Mesenchymal stem cell (in vitro differentiated cells and primary cell): ENCODE data around the gene UNC13B.
A peak's percentile ranks its signal among the peaks of the same experiment; 100 is the strongest.

Experiments
- DNase-seq: peaks from one replicate; pipeline ENCODE4 v3.0.0-alpha.2; 2013
- H2AFZ ChIP-seq: one replicate; pipeline ENCODE4 v1.6.1; 2013; ENCODE audit warnings: low read depth, mild to moderate bottlenecking, control low read depth, inconsistent platforms, low read length, moderate library complexity
- H2AK5ac ChIP-seq: 2 replicates; pipeline ENCODE4 v1.6.1; 2013; ENCODE audit warnings: low read length, moderate library complexity, mild to moderate bottlenecking, inconsistent platforms; ENCODE audit not compliant: severe bottlenecking
- H2BK120ac ChIP-seq: one replicate; pipeline ENCODE4 v1.6.1; 2013; ENCODE audit warnings: low read depth, mild to moderate bottlenecking, inconsistent platforms, low read length, moderate library complexity
- H2BK12ac ChIP-seq, 2 experiments: one replicate each; pipeline ENCODE4 v1.6.1; 2013; ENCODE audit warnings: inconsistent platforms in 2 of 2, low read length in 2 of 2, mild to moderate bottlenecking in 2 of 2, moderate library complexity in 2 of 2, control low read depth in 1 of 2
- H2BK15ac ChIP-seq: one replicate; pipeline ENCODE4 v1.6.1; 2013; ENCODE audit warnings: mild to moderate bottlenecking, low read depth, inconsistent platforms; ENCODE audit not compliant: poor library complexity, severe bottlenecking
- H2BK5ac ChIP-seq: 2 replicates; pipeline ENCODE4 v1.6.1; 2013; ENCODE audit warnings: low read depth, mild to moderate bottlenecking, low read length, control low read depth, inconsistent platforms; ENCODE audit not compliant: poor library complexity, severe bottlenecking
- H3K14ac ChIP-seq, 2 experiments: one replicate each; pipeline ENCODE4 v1.6.1; 2013; ENCODE audit warnings: inconsistent platforms in 2 of 2, low read length in 2 of 2, control low read depth in 1 of 2, mild to moderate bottlenecking in 1 of 2, moderate library complexity in 1 of 2
- H3K18ac ChIP-seq, 2 experiments: one replicate each; pipeline ENCODE4 v1.6.1; 2013; ENCODE audit warnings: inconsistent platforms in 2 of 2, low read length in 2 of 2, control low read depth in 1 of 2, low read depth in 1 of 2, mild to moderate bottlenecking in 1 of 2
- H3K23ac ChIP-seq, 2 experiments: one replicate each; pipeline ENCODE4 v1.6.1; 2013; ENCODE audit warnings: inconsistent platforms in 2 of 2, low read length in 2 of 2, mild to moderate bottlenecking in 2 of 2, moderate library complexity in 2 of 2, control low read depth in 1 of 2
- H3K27ac ChIP-seq: 2 replicates; pipeline ENCODE4 v1.5.1; 2013; ENCODE audit warnings: mild to moderate bottlenecking, moderate library complexity, low read length, control low read depth, inconsistent platforms; ENCODE audit not compliant: poor library complexity, severe bottlenecking
- H3K27me3 ChIP-seq, 2 experiments: 2 replicates each; pipeline versions ENCODE4 v1.6.1 to v1.7.0; 2013; ENCODE audit warnings: low read length in 2 of 2, mild to moderate bottlenecking in 2 of 2, moderate library complexity in 2 of 2, control low read depth in 1 of 2, inconsistent platforms in 1 of 2; ENCODE audit not compliant: control insufficient read depth in 1 of 2, insufficient read depth in 1 of 2
- H3K36me3 ChIP-seq, 2 experiments: 2 replicates each; pipeline versions ENCODE4 v1.6.1 to v1.7.0; 2013; ENCODE audit warnings: low read length in 2 of 2, control low read depth in 1 of 2, inconsistent platforms in 1 of 2, low read depth in 1 of 2, mild to moderate bottlenecking in 1 of 2; ENCODE audit not compliant: insufficient read depth in 2 of 2, control insufficient read depth in 1 of 2
- H3K4ac ChIP-seq, 2 experiments: one replicate each; pipeline ENCODE4 v1.6.1; 2013; ENCODE audit warnings: inconsistent platforms in 2 of 2, low read length in 2 of 2, mild to moderate bottlenecking in 2 of 2, moderate library complexity in 2 of 2, control low read depth in 1 of 2, low read depth in 1 of 2
- H3K4me1 ChIP-seq: 2 replicates; pipeline ENCODE4 v1.6.1; 2013; ENCODE audit warnings: low read depth, low read length, control low read depth; ENCODE audit not compliant: control insufficient read depth, insufficient read depth
- H3K4me2 ChIP-seq: 2 replicates; pipeline ENCODE4 v1.6.1; 2013; ENCODE audit warnings: low read length, mild to moderate bottlenecking, inconsistent platforms; ENCODE audit not compliant: poor library complexity, severe bottlenecking
- H3K4me3 ChIP-seq, 2 experiments: 2 replicates each; pipeline versions ENCODE4 v1.5.1 to v1.7.0; 2013; ENCODE audit warnings: low read length in 2 of 2, mild to moderate bottlenecking in 2 of 2, control low read depth in 1 of 2, low read depth in 1 of 2; ENCODE audit not compliant: insufficient read depth in 1 of 2
- H3K79me1 ChIP-seq: replicated peaks from 2 replicates; pipeline ENCODE4 v1.6.1; 2013; ENCODE audit warnings: mild to moderate bottlenecking, control low read depth, low read length, inconsistent platforms; ENCODE audit not compliant: poor library complexity, severe bottlenecking
- H3K9ac ChIP-seq: 2 replicates; pipeline ENCODE4 v1.7.0; 2013; ENCODE audit warnings: mild to moderate bottlenecking, low read length, moderate library complexity
- H3K9me3 ChIP-seq: 2 replicates; pipeline ENCODE4 v1.7.0; 2013; ENCODE audit warnings: mild to moderate bottlenecking, low read length; ENCODE audit not compliant: control insufficient read depth
- H4K8ac ChIP-seq: one replicate; pipeline ENCODE4 v1.6.1; 2013; ENCODE audit warnings: inconsistent platforms, mild to moderate bottlenecking, low read length, moderate library complexity
- H4K91ac ChIP-seq: one replicate; pipeline ENCODE4 v1.6.1; 2013; ENCODE audit warnings: mild to moderate bottlenecking, low read length, inconsistent platforms
- WGBS: methylation state at CpG from one replicate; pipeline ENCODE4 v1.1.7; 2013; ENCODE audit warnings: mixed read lengths; 5-methylcytosine and 5-hydroxymethylcytosine counted together

UNC13B gene

DNA sequence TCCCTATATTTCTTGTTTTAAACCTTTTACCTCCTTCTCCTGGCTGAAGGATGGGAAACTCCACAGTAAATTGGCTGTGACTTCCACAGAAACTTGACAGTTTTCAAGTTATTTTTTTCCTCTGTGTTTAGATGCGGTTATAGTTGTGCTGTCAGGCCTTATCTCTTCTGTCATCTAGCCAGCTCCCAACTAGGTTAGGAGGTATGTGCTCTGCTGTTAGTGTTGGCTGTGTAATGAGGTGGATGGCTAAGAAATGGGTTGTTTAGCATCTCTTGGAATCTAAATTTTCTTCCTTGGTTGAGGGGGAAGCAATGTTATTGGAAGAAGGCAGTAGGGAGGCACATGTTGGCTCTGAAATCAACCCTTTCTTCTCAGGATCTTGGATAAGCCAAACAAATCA is 178.2 kb downstream of the UNC13B start:
- peaks cover 4% of the 10 kb centered on the region for H3K4me1 ChIP-seq

DNA sequence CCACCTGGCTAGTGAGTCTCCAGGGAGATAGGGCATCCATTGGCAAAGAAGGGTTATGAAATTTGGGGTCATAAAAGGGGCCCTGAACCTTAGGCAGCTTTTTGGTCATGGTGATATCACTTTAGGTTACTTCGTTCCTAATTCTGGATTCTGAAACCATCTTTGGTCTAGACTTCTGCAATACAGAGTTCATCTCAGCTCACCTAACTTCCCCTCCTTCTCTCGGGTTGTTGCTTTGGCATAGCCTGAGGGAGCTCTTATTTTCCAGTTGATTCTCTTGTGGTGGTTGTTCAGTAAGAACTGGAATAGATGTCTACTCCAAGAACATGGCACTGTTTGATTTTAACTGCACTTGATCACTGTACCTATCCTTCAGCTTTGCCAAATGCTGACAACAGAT is 179.2 kb downstream of the UNC13B start:
- WGBS = 100% methylated on average over 1 of the region's 2 CpGs
- no peak overlapping the region for H2BK15ac ChIP-seq

More for the DNA sequence above, 178.2 kb downstream of the UNC13B start:
- Histone ChIP-seq H3K9ac (no peak overlapping the region), H2BK120ac (no peak overlapping the region), H2BK15ac (no peak overlapping the region), H3K14ac (no peak overlapping the region), H3K23ac (no peak overlapping the region), H4K8ac (no peak overlapping the region), H3K4me3 (no peak overlapping the region), H4K91ac (no peak overlapping the region), H2AFZ (no peak overlapping the region), H2BK5ac (no peak overlapping the region), H3K4me2 (no peak overlapping the region), H3K18ac (no peak overlapping the region), H3K9me3 (no peaks in the 10 kb centered on the region), H3K27ac (no peak overlapping the region), H3K79me1 (no peaks in the 10 kb centered on the region), H3K27me3 (no peaks in the 10 kb centered on the region), H3K36me3 (peaks cover 0 to 3% of the 10 kb centered on the region in 2 experiments), H3K4ac (no peak overlapping the region), H2AK5ac (no peak overlapping the region), H2BK12ac (no peak overlapping the region)
- WGBS = 100% methylated on average over 1 of the region's 1 CpG
- DNase-seq = no peak

DNA sequence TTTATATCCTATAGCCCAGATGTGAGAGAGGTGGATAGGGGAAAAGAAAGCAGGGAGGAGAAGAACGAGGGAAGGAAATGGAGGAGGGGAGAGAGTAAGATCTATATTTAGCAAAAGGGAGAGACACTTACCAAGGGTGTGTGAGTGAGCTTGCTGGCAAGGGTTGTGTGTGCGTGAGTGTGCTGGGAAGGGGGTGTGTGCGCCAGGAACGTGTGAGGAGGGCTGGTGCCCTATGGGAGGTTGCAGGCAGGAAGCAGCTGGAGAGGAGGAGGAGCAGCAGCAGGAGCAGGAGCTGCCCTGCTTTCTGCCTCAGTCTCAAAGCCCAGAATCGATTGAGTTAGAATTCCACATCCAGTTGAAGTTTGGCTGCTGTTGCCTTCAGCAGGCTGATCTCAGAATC is 179.8 kb downstream of the UNC13B start:
- Histone ChIP-seq H3K14ac (no peak overlapping the region), H3K9ac (peak overlapping the region; percentile 84), H2BK5ac (no peak overlapping the region), H3K79me1 (no peaks in the 10 kb centered on the region), H2AFZ (no peak overlapping the region), H4K91ac (no peak overlapping the region), H3K4me2 (peak overlapping the region; percentile 36), H3K4me3 (peak overlapping the region in 1 of 2 experiments; percentile 75), H2BK15ac (no peak overlapping the region), H2BK120ac (no peak overlapping the region), H3K4ac (peak overlapping the region in 1 of 2 experiments; percentile 20), H3K27me3 (no peaks in the 10 kb centered on the region), H3K27ac (no peak overlapping the region), H3K23ac (no peak overlapping the region), H2BK12ac (no peak overlapping the region), H3K36me3 (peaks cover 0 to 3% of the 10 kb centered on the region in 2 experiments), H3K18ac (no peak overlapping the region), H3K4me1 (peaks cover 4% of the 10 kb centered on the region), H3K9me3 (no peaks in the 10 kb centered on the region), H2AK5ac (no peak overlapping the region), H4K8ac (peak overlapping the region; percentile 45)
- DNase-seq = peak; percentile 61
- WGBS = 14% methylated on average over 5 of the region's 5 CpGs

More for the DNA sequence above, 179.2 kb downstream of the UNC13B start:
- Histone ChIP-seq H3K4ac (no peak overlapping the region), H3K9me3 (no peaks in the 10 kb centered on the region), H3K4me1 (peaks cover 4% of the 10 kb centered on the region), H4K8ac (no peak overlapping the region), H3K79me1 (no peaks in the 10 kb centered on the region), H3K27me3 (no peaks in the 10 kb centered on the region), H4K91ac (no peak overlapping the region), H3K9ac (peak overlapping the region; percentile 84), H3K18ac (no peak overlapping the region), H3K27ac (no peak overlapping the region), H2AK5ac (no peak overlapping the region), H2AFZ (no peak overlapping the region), H3K23ac (no peak overlapping the region), H3K36me3 (peaks cover 0 to 3% of the 10 kb centered on the region in 2 experiments), H3K4me3 (peak overlapping the region in 1 of 2 experiments; percentile 75), H3K14ac (no peak overlapping the region), H2BK120ac (no peak overlapping the region), H3K4me2 (no peak overlapping the region), H2BK12ac (no peak overlapping the region), H2BK5ac (no peak overlapping the region)
- no peak for DNase-seq

DNA sequence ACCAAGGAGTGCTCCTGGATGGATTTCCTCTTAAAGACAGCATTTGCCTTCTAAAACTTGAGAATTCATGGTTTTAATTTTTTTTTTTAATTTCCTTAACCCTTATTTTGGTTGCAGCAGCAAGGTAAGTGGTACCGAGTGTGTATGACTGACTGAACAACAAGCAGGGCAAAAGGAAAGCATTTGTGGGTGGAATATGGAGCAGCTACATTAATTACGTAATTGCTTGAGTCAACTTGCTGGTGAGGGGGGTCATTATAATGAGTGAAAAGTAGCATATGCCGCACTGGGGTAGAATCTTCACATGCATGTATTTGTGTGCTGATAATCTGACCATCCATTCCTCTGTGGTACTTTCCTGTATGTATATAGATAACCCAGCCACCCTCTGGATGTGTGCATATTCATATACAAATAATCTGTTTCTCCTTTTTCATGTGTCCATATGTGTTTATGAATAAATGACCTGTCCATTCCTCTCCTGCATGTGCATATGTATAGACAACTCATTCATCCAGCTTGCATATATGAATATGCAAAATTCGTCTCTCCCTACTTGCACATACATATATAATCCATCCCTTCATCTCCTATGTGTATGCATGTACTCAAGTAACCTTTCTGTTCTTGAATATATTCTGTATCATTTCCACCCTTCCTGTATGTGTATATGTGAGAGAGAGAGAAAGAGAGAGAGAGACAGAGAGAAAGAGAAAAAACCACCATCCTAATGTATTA is 180.6 kb downstream of the UNC13B start:
- H4K8ac ChIP-seq = no peak overlapping the region
- peaks cover 3% of the 10 kb centered on the region in 2 experiments for H3K36me3 ChIP-seq
- H3K4ac ChIP-seq = peak overlapping the region in 1 of 2 experiments; percentile 20
- no peak overlapping the region for H3K27ac ChIP-seq
- no peak overlapping the region for H2BK5ac ChIP-seq
- H3K4me2 ChIP-seq = no peak overlapping the region
- no peaks in the 10 kb centered on the region for H3K79me1 ChIP-seq
- H3K4me1 ChIP-seq = peaks cover 4% of the 10 kb centered on the region
- H3K14ac ChIP-seq = no peak overlapping the region
- H3K27me3 ChIP-seq = no peaks in the 10 kb centered on the region
- H2BK120ac ChIP-seq = no peak overlapping the region
- 93% methylated on average over 4 of the region's 4 CpGs for WGBS
- H2BK12ac ChIP-seq = no peak overlapping the region
- peak overlapping the region; percentile 84 for H3K9ac ChIP-seq
- no peak overlapping the region for H2AK5ac ChIP-seq
- H4K91ac ChIP-seq = no peak overlapping the region
- peak overlapping the region in 1 of 2 experiments; percentile 75 for H3K4me3 ChIP-seq
- DNase-seq = no peak
- H2AFZ ChIP-seq = no peak overlapping the region
- no peak overlapping the region for H3K18ac ChIP-seq
- H3K9me3 ChIP-seq = no peaks in the 10 kb centered on the region
- no peak overlapping the region for H3K23ac ChIP-seq
- H2BK15ac ChIP-seq = no peak overlapping the region
